CD14-positive monocyte (primary cell): ENCODE data around the gene C1QTNF8. TPM values are rescaled to one million over a fixed set of nuclear protein-coding genes. Genes with fewer than 3 reads are reported as not detected.

ENCODE experiments used
- DNase-seq, 3 donors: peaks; one replicate each; pipeline ENCODE4 v3.0.0-alpha.2; 2011 to 2022
- H2AFZ ChIP-seq: 2 replicates; pipeline ENCODE4 v1.6.0; 2012; ENCODE audit warnings: mild to moderate bottlenecking, low read depth, low read length, inconsistent platforms; ENCODE audit not compliant: insufficient read depth, poor library complexity, severe bottlenecking
- H3K27ac ChIP-seq, 2 donors: 1 replicate in 1 of 2; 2 replicates in 1 of 2; pipeline ENCODE4 v1.5.1; 2012 to 2013; ENCODE audit warnings: low read length in 2 of 2, control low read depth in 1 of 2, inconsistent platforms in 1 of 2, low read depth in 1 of 2, mild to moderate bottlenecking in 1 of 2
- H3K27me3 ChIP-seq, 2 donors: one replicate each; pipeline versions ENCODE4 v1.6.0 to v1.6.1; 2011 to 2013; ENCODE audit warnings: low read length in 2 of 2; ENCODE audit not compliant: control insufficient read depth in 2 of 2, insufficient read depth in 2 of 2
- H3K36me3 ChIP-seq, 2 donors: replicated peaks in 1 of 2; 1 replicate in 1 of 2; 2 replicates in 1 of 2; pipeline versions ENCODE4 v1.5.1 to v1.6.1; 2012 to 2013; ENCODE audit warnings: low read length in 2 of 2, control low read depth in 1 of 2, inconsistent platforms in 1 of 2, mild to moderate bottlenecking in 1 of 2; ENCODE audit not compliant: insufficient read depth in 2 of 2, control insufficient read depth in 1 of 2
- H3K4me1 ChIP-seq, 2 donors: 1 replicate in 1 of 2; 2 replicates in 1 of 2; pipeline versions ENCODE4 v1.5.1 to v1.6.1; 2012 to 2013; ENCODE audit warnings: low read length in 2 of 2, control low read depth in 1 of 2, inconsistent platforms in 1 of 2, mild to moderate bottlenecking in 1 of 2, moderate library complexity in 1 of 2; ENCODE audit not compliant: insufficient read depth in 2 of 2, control insufficient read depth in 1 of 2
- H3K4me2 ChIP-seq: replicated peaks from 2 replicates; pipeline ENCODE3; 2012; ENCODE audit warnings: low read length, moderate library complexity, mild to moderate bottlenecking; ENCODE audit not compliant: poor library complexity, severe bottlenecking; ENCODE audit errors: extremely low read depth
- H3K4me3 ChIP-seq, 3 experiments: fragments of 200-600 bp in 1 of 3; sonication (generic) in 1 of 3; replicated peaks in 1 of 3; 1 replicate in 2 of 3; 2 replicates in 1 of 3; pipeline ENCODE4 v1.5.1; 2011 to 2013; ENCODE audit warnings: low read length in 3 of 3, mild to moderate bottlenecking in 3 of 3, control low read depth in 2 of 3, low read depth in 2 of 3, inconsistent platforms in 1 of 3, moderate library complexity in 1 of 3
- H3K79me2 ChIP-seq: 2 replicates; pipeline ENCODE4 v1.6.0; 2012; ENCODE audit warnings: mild to moderate bottlenecking, control low read depth, inconsistent platforms, low read length, moderate library complexity; ENCODE audit not compliant: insufficient read depth
- H3K9ac ChIP-seq: 2 replicates; pipeline ENCODE4 v1.6.0; 2017; ENCODE audit warnings: low read length, mild to moderate bottlenecking; ENCODE audit not compliant: insufficient read depth, poor library complexity, severe bottlenecking
- H3K9me3 ChIP-seq, 2 donors: replicated peaks in 1 of 2; 1 replicate in 1 of 2; 2 replicates in 1 of 2; pipeline versions ENCODE4 v1.5.1 to v1.6.1; 2012 to 2013; ENCODE audit warnings: low read length in 2 of 2, control low read depth in 1 of 2; ENCODE audit not compliant: control insufficient read depth in 1 of 2, insufficient read depth in 1 of 2
- H4K20me1 ChIP-seq: 2 replicates; pipeline ENCODE4 v1.6.0; 2012; ENCODE audit warnings: mild to moderate bottlenecking, low read length, control low read depth, moderate library complexity; ENCODE audit not compliant: insufficient read depth
- H3K27ac Mint-ChIP-seq, 7 donors: one replicate each; pipeline ENCODE4 v1.8.0; 2020; ENCODE audit warnings: mild to moderate bottlenecking in 7 of 7, mixed read lengths in 7 of 7, moderate library complexity in 6 of 7, inconsistent platforms in 2 of 7
- H3K27me3 Mint-ChIP-seq, 3 donors: one replicate each; pipeline ENCODE4 v1.8.0; 2021 to 2022; ENCODE audit warnings: low read depth in 3 of 3, mild to moderate bottlenecking in 3 of 3, mixed read lengths in 3 of 3, moderate library complexity in 3 of 3, inconsistent platforms in 1 of 3
- H3K36me3 Mint-ChIP-seq, 2 donors: one replicate each; pipeline ENCODE4 v1.8.0; 2020; ENCODE audit warnings: mixed read lengths in 2 of 2, inconsistent platforms in 1 of 2, mild to moderate bottlenecking in 1 of 2
- H3K4me1 Mint-ChIP-seq: one replicate; pipeline ENCODE4 v1.8.0; 2020; ENCODE audit warnings: mild to moderate bottlenecking, mixed read lengths
- H3K4me3 Mint-ChIP-seq, 2 donors: one replicate each; pipeline ENCODE4 v1.8.0; 2020; ENCODE audit warnings: mild to moderate bottlenecking in 2 of 2, mixed read lengths in 2 of 2, moderate library complexity in 1 of 2
- H3K9me3 Mint-ChIP-seq, 7 donors: one replicate each; pipeline ENCODE4 v1.8.0; 2020 to 2022; ENCODE audit warnings: mixed read lengths in 7 of 7, mild to moderate bottlenecking in 6 of 7, moderate library complexity in 6 of 7, inconsistent platforms in 2 of 7
- CTCF ChIP-seq: fragments of 200-600 bp; IDR thresholded peaks from one replicate; pipeline ENCODE4 v1.8.0; 2022; ENCODE audit warnings: antibody characterized with exemption, mild to moderate bottlenecking
- WGBS: methylation state at CpG from one replicate; pipeline ENCODE4 v1.1.5; 2013; ENCODE audit warnings: missing lambda C conversion rate; ENCODE audit not compliant: insufficient coverage; 5-methylcytosine and 5-hydroxymethylcytosine counted together
- intact Hi-C, 2 donors: fragments of 100-400 bp; cut with micrococcal nuclease; formaldehyde crosslinking; loops; one replicate each; pipeline versions ENCODE4 v1.15.0 to v1.15.1; 2023
- polyA plus RNA-seq, 3 donors: library from polyadenylated mRNA; depleted of rRNA in 1 of 3; unstranded in 2 of 3; stranded (reverse) in 1 of 3; fragments of 300-500 nt in 2 of 3; fragments of >200 nt in 1 of 3; fragmentation: Illumina TruSeq in 2 of 3; gene quantifications; 1 replicate in 2 of 3; 2 replicates in 1 of 3; pipeline ENCODE4 v1.2.3, GENCODE V29; 2012 to 2021

The C1QTNF8 gene
- polyA plus RNA-seq, 3 donors: not detected

GRCh38 chr16:1107141-1107540 lies 11.1 kb upstream of the C1QTNF8 start:
- no peaks in the 10 kb centered on the region for H3K36me3 ChIP-seq
- no peak overlapping the region for H3K27ac Mint-ChIP-seq
- intact Hi-C loops: no loop called here
- no peak overlapping the region for H3K27ac ChIP-seq
- H3K27me3 ChIP-seq: peaks cover 0 to 9% of the 10 kb centered on the region in 2 donors
- no peaks in the 10 kb centered on the region for H3K9me3 ChIP-seq
- WGBS: 76% methylated on average over 22 of the region's 22 CpGs
- no peaks in the 10 kb centered on the region for H3K79me2 ChIP-seq
- no peak for DNase-seq
- H2AFZ ChIP-seq: no peak overlapping the region
- H3K36me3 Mint-ChIP-seq: no peaks in the 10 kb centered on the region
- no peaks in the 10 kb centered on the region for H4K20me1 ChIP-seq
- H3K4me2 ChIP-seq: no peak overlapping the region
- H3K9ac ChIP-seq: no peak overlapping the region
- peaks cover 0 to 2% (median 0%) of the 10 kb centered on the region in 7 donors for H3K9me3 Mint-ChIP-seq
- peaks cover 0 to 4% of the 10 kb centered on the region in 2 donors for H3K4me1 ChIP-seq
- H3K4me1 Mint-ChIP-seq: no peaks in the 10 kb centered on the region
- no peak for TF ChIP-seq CTCF
- H3K27me3 Mint-ChIP-seq: peaks cover 13 to 44% (median 14%) of the 10 kb centered on the region in 3 donors
- no peak overlapping the region for H3K4me3 ChIP-seq
- no peak overlapping the region for H3K4me3 Mint-ChIP-seq

- Mint-ChIP-seq H3K4me1 (no peaks in the 10 kb centered on the region), H3K27ac (no peak overlapping the region), H3K27me3 (peaks cover 13 to 44% (median 13%) of the 10 kb centered on the region in 3 donors), H3K36me3 (no peaks in the 10 kb centered on the region), H3K9me3 (peaks cover 0 to 2% (median 0%) of the 10 kb centered on the region in 7 donors), H3K4me3 (no peak overlapping the region)
- WGBS: 77% methylated on average over 15 of the region's 16 CpGs
- Histone ChIP-seq H3K9ac (no peak overlapping the region), H2AFZ (no peak overlapping the region), H3K9me3 (no peaks in the 10 kb centered on the region), H3K27me3 (peaks cover 0 to 9% of the 10 kb centered on the region in 2 donors), H4K20me1 (no peaks in the 10 kb centered on the region), H3K4me2 (no peak overlapping the region), H3K27ac (no peak overlapping the region), H3K4me3 (no peak overlapping the region), H3K36me3 (no peaks in the 10 kb centered on the region), H3K4me1 (peaks cover 0 to 4% of the 10 kb centered on the region in 2 donors), H3K79me2 (no peaks in the 10 kb centered on the region)
- no peak for DNase-seq
- no peak for TF ChIP-seq CTCF
- intact Hi-C loops: no loop called here
Observed at GRCh38 chr16:1106659-1107058, 10.6 kb upstream of the C1QTNF8 start.
